HepG2 (cell line): ENCODE results near the gene LITAFD. TPM values are rescaled to one million over a fixed set of nuclear protein-coding genes. Genes with fewer than 3 reads are reported as not detected.

Experiments
- ATAC-seq: fragments of 200-7000 bp; cut with Tn5 transposase; 3 replicates; pipeline ENCODE4 v1.9.1; 2020; ENCODE audit warnings: mild to moderate bottlenecking, moderate library complexity
- BruUV-seq: library from RNA; stranded (reverse); fragments of 400-500 nt; replicated peaks from 2 replicates; lab custom pipeline; 2021; lab: Mats Ljungman, UMichigan
- CTCF ChIA-PET: fragments of 300-600 bp; formaldehyde crosslinking; extraction: SDS; loops from one replicate; lab custom pipeline; 2021; ENCODE audit warnings: low total read pairs, inconsistent platforms, low intra/inter-chr PET ratio; lab: Yijun Ruan, JAX
- POLR2A ChIA-PET: fragments of 350-600 bp; sonication (Branson Sonifier 250); formaldehyde crosslinking; loops from one replicate; lab custom pipeline; 2020; ENCODE audit warnings: antibody characterized with exemption, inconsistent platforms; lab: Yijun Ruan, JAX
- DNase-seq: peaks from one replicate; pipeline ENCODE4 v3.0.0-alpha.2; 2015; ENCODE audit warnings: low spot score
- FAIRE-seq: peaks from 3 replicates; lab custom pipeline; 2011; peaks lifted over from hg19 to GRCh38; lab: Jason Lieb, UNC
- H2AFZ ChIP-seq: one replicate; pipeline ENCODE4 v1.6.1; 2011; ENCODE audit warnings: low read length, inconsistent platforms
- H3K27ac ChIP-seq: fragments of 300-600 bp; 3 replicates; pipeline ENCODE4 v1.8.0; 2011; ENCODE audit warnings: mixed run types, mild to moderate bottlenecking, mixed read lengths, low read length, inconsistent platforms; ENCODE audit not compliant: insufficient read depth; ENCODE audit errors: extremely low read length
- H3K27me3 ChIP-seq, 2 experiments: fragments of 200-600 bp in 1 of 2; 2 replicates in 1 of 2; 3 replicates in 1 of 2; pipeline versions ENCODE4 v1.6.0 to v1.8.0; 2011; ENCODE audit warnings: low read length in 2 of 2, mild to moderate bottlenecking in 2 of 2, moderate library complexity in 2 of 2, inconsistent platforms in 1 of 2; ENCODE audit not compliant: insufficient read depth in 2 of 2, control insufficient read depth in 1 of 2
- H3K36me3 ChIP-seq, 2 experiments: fragments of 200-600 bp in 1 of 2; replicated peaks in 1 of 2; 2 replicates in 1 of 2; 3 replicates in 1 of 2; pipeline versions ENCODE4 v1.5.1 to v1.8.0; 2011; ENCODE audit warnings: low read length in 2 of 2, inconsistent platforms in 1 of 2; ENCODE audit not compliant: insufficient read depth in 2 of 2, control insufficient read depth in 1 of 2
- H3K4me1 ChIP-seq: 2 replicates; pipeline ENCODE4 v1.5.1; 2012; ENCODE audit warnings: low read length, inconsistent platforms; ENCODE audit not compliant: insufficient read depth
- H3K4me2 ChIP-seq: 2 replicates; pipeline ENCODE4 v1.6.0; 2011; ENCODE audit warnings: low read depth, low read length, inconsistent platforms
- H3K4me3 ChIP-seq, 3 experiments: fragments of 200-600 bp in 1 of 3; sonication (generic), shearing (Covaris generic) in 1 of 3; replicated peaks in 1 of 3; 2 replicates each; pipeline ENCODE4 v1.5.1; 2011 to 2016; ENCODE audit warnings: low read length in 3 of 3, inconsistent platforms in 2 of 3, low read depth in 2 of 3, mild to moderate bottlenecking in 2 of 3, control low read depth in 1 of 3, mixed read lengths in 1 of 3; ENCODE audit not compliant: insufficient read depth in 1 of 3
- H3K79me2 ChIP-seq: one replicate; pipeline ENCODE4 v1.6.1; 2011; ENCODE audit warnings: low read length, inconsistent platforms; ENCODE audit not compliant: insufficient read depth
- H3K9ac ChIP-seq: 2 replicates; pipeline ENCODE4 v1.6.0; 2011; ENCODE audit warnings: mild to moderate bottlenecking, low read depth, low read length, inconsistent platforms; ENCODE audit not compliant: insufficient read depth
- H3K9me3 ChIP-seq: 2 replicates; pipeline ENCODE4 v1.5.1; 2012; ENCODE audit warnings: mild to moderate bottlenecking, low read length
- H4K20me1 ChIP-seq: 2 replicates; pipeline ENCODE4 v1.6.0; 2011; ENCODE audit warnings: inconsistent platforms, mild to moderate bottlenecking, low read length, moderate library complexity; ENCODE audit not compliant: insufficient read depth
- AGO2 ChIP-seq: fragments of 200-400 bp; formaldehyde crosslinking; optimal IDR thresholded peaks from 2 replicates; pipeline ENCODE3; 2017; ENCODE audit warnings: mild to moderate bottlenecking, low read depth, low read length, moderate library complexity
- BRCA1 ChIP-seq: sonication (generic); formaldehyde crosslinking; IDR thresholded peaks from 2 replicates; pipeline ENCODE4 v1.4.0; 2020; ENCODE audit warnings: missing genetic modification reagents
- FOXK2 ChIP-seq: fragments of 450-650 bp; IDR thresholded peaks from 2 replicates; pipeline ENCODE4 v1.6.1; 2016
- GFI1 ChIP-seq: sonication (generic); formaldehyde crosslinking; IDR thresholded peaks from 2 replicates; pipeline ENCODE4 v1.5.0; 2020; ENCODE audit warnings: missing genetic modification reagents, mild to moderate bottlenecking, borderline replicate concordance
- HIVEP1 ChIP-seq: sonication (generic); formaldehyde crosslinking; IDR thresholded peaks from 2 replicates; pipeline ENCODE4 v1.4.0; 2020; ENCODE audit warnings: mild to moderate bottlenecking, missing genetic modification reagents
- IKZF5 ChIP-seq: IDR thresholded peaks from 2 replicates; pipeline ENCODE4 v1.6.1; 2018; ENCODE audit warnings: missing genetic modification reagents, mild to moderate bottlenecking, missing compliant biosample characterization
- KMT2A ChIP-seq: sonication (generic); formaldehyde crosslinking; IDR thresholded peaks from 2 replicates; pipeline ENCODE4 v1.4.0; 2020; ENCODE audit warnings: missing genetic modification reagents
- MAZ ChIP-seq, 2 experiments: sonication (generic) in 1 of 2; formaldehyde crosslinking in 1 of 2; IDR thresholded peaks; 2 replicates each; pipeline versions ENCODE4 v1.5.0 to v1.6.1; 2012 to 2020; ENCODE audit warnings: low read depth in 2 of 2, mild to moderate bottlenecking in 2 of 2, borderline replicate concordance in 1 of 2, improper control_type of control experiment in 1 of 2, low read length in 1 of 2, missing genetic modification reagents in 1 of 2, moderate library complexity in 1 of 2
- MZF1 ChIP-seq: sonication (generic); formaldehyde crosslinking; IDR thresholded peaks from 2 replicates; pipeline ENCODE4 v1.8.1; 2023; ENCODE audit warnings: mild to moderate bottlenecking, missing genetic modification reagents, borderline replicate concordance
- NFE2L2 ChIP-seq: fragments of 150-350 bp; IDR thresholded peaks from 2 replicates; pipeline ENCODE4 v1.6.1; 2014; ENCODE audit warnings: low read length
- SYNCRIP ChIP-seq: fragments of 200-400 bp; formaldehyde crosslinking; IDR thresholded peaks from 2 replicates; pipeline ENCODE4 v1.6.1; 2018; ENCODE audit warnings: mild to moderate bottlenecking, low read depth, low read length; ENCODE audit not compliant: insufficient read depth
- YEATS4 ChIP-seq: sonication (generic); formaldehyde crosslinking; IDR thresholded peaks from 2 replicates; pipeline ENCODE4 v1.4.0; 2020; ENCODE audit warnings: missing genetic modification reagents, borderline replicate concordance
- ZBTB38 ChIP-seq: sonication (generic); formaldehyde crosslinking; IDR thresholded peaks from 2 replicates; pipeline ENCODE4 v1.5.1; 2020; ENCODE audit warnings: mild to moderate bottlenecking, missing genetic modification reagents
- ZNF317 ChIP-seq: sonication (generic); formaldehyde crosslinking; IDR thresholded peaks from 2 replicates; pipeline ENCODE4 v1.5.0; 2020; ENCODE audit warnings: mild to moderate bottlenecking, missing genetic modification reagents
- ZNF367 ChIP-seq: sonication (generic); formaldehyde crosslinking; IDR thresholded peaks from 2 replicates; pipeline ENCODE4 v1.4.0; 2020; ENCODE audit warnings: missing genetic modification reagents, borderline replicate concordance
- ZNF598 ChIP-seq: sonication (generic); formaldehyde crosslinking; IDR thresholded peaks from 2 replicates; pipeline ENCODE4 v1.5.1; 2020; ENCODE audit warnings: mild to moderate bottlenecking, missing genetic modification reagents, borderline replicate concordance
- WGBS: methylation state at CpG from one replicate; pipeline ENCODE4 v1.1.6; 2017; ENCODE audit warnings: low lambda C conversion rate; 5-methylcytosine and 5-hydroxymethylcytosine counted together
- in situ Hi-C: cut with HindIII; loops from 2 replicates; pipeline ENCODE4 v1.10.0; 2017; ENCODE audit warnings: low pct_unique_long_range_greater_than_20kb; ENCODE audit not compliant: extremely low pct_ligation_motif_present
- intact Hi-C: fragments of 100-400 bp; cut with micrococcal nuclease; formaldehyde crosslinking; loops from one replicate; pipeline ENCODE4 v1.10.0; 2022; ENCODE audit not compliant: unreplicated experiment
- polyA plus RNA-seq, 8 experiments: library from polyadenylated mRNA; depleted of rRNA in 3 of 8; stranded (reverse) in 7 of 8; unstranded in 1 of 8; fragments of >200 nt; fragmentation: Illumina TruSeq in 4 of 8; extraction: Trizol in 4 of 8; gene quantifications; 2 replicates each; pipeline versions ENCODE4 v1.2.1 to v1.2.3, GENCODE V29; 2011 to 2016; ENCODE audit warnings: low read depth in 4 of 8, missing spikeins in 1 of 8, mixed read lengths in 1 of 8; ENCODE audit not compliant: insufficient read depth in 1 of 8
- total RNA-seq, 5 experiments: library from RNA; depleted of rRNA; stranded (reverse); fragments of >200 nt; fragmentation: Illumina TruSeq; extraction: Trizol; gene quantifications; 2 replicates each; pipeline ENCODE4 v1.2.3, GENCODE V29; 2016; ENCODE audit warnings: low read depth in 1 of 5
- TF ChIP-seq, protein P1 (sequence below): sonication (generic); formaldehyde crosslinking; IDR thresholded peaks from 2 replicates; pipeline ENCODE4 v1.4.0; 2020; ENCODE audit warnings: missing genetic modification reagents, borderline replicate concordance
- TF ChIP-seq, protein P2 (sequence below): sonication (generic); formaldehyde crosslinking; IDR thresholded peaks from 2 replicates; pipeline ENCODE4 v1.4.0; 2020; ENCODE audit warnings: low read depth, mild to moderate bottlenecking, missing genetic modification reagents

The LITAFD gene
- total and polyA plus RNA-seq, 2 of the 13 experiments (the other 11 are each of a cell fraction or from before 2014, with no cell fraction given): not detected

GRCh38 chr16:8847623-8848022 is 34.5 kb upstream of the LITAFD start (continued):
- TF ChIP-seq IKZF5 (CRISPR knock-in tag): no peak
- TF ChIP-seq KMT2A (CRISPR knock-in tag): no peak
- TF ChIP-seq MZF1 (CRISPR knock-in tag): no peak
- no peak for TF ChIP-seq FOXK2
- TF ChIP-seq, protein P1, sequence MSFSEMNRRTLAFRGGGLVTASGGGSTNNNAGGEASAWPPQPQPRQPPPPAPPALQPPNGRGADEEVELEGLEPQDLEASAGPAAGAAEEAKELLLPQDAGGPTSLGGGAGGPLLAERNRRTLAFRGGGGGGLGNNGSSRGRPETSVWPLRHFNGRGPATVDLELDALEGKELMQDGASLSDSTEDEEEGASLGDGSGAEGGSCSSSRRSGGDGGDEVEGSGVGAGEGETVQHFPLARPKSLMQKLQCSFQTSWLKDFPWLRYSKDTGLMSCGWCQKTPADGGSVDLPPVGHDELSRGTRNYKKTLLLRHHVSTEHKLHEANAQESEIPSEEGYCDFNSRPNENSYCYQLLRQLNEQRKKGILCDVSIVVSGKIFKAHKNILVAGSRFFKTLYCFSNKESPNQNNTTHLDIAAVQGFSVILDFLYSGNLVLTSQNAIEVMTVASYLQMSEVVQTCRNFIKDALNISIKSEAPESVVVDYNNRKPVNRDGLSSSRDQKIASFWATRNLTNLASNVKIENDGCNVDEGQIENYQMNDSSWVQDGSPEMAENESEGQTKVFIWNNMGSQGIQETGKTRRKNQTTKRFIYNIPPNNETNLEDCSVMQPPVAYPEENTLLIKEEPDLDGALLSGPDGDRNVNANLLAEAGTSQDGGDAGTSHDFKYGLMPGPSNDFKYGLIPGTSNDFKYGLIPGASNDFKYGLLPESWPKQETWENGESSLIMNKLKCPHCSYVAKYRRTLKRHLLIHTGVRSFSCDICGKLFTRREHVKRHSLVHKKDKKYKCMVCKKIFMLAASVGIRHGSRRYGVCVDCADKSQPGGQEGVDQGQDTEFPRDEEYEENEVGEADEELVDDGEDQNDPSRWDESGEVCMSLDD (CRISPR knock-in tag): no peak
- TF ChIP-seq ZNF317 (CRISPR knock-in tag): no peak
- no peak for TF ChIP-seq ZNF598 (CRISPR knock-in tag)

DNA sequence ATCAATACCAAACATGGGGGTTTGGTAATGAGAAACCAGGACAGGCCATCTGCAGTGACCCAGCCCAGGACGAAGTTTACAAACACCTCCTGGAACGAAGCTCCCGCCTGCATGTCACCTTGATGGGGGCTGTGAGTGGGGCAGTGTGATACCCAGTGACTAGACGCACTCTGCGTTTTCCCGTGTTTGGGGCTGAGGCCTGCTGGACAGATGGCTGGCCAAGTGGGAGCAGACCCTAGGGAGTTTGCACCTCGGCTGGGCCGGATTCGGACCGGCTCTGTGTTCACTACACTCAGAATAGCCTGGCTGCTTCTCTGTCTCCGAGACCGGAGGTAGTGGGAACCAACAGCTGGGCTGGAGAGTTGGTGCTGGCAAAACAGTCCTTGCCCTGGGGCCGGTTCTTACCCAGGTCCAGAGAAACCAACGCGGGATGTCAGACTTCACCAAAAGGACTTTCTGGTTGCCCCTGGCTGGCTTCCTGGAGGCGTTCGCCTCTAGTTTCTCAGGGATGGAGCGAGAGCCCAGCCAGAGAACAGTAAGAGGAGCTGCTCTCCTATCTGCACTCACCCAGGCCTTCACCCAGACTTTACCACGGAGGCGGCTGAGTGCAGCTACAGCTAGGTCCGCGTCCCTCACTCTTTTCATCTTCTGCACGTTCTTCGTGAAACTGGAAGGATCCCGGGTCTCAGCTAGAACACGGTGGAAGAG is 33.8 kb upstream of the LITAFD start:
- FAIRE-seq: no peak
- WGBS: 95% methylated on average over 24 of the region's 26 CpGs
- no peak for ATAC-seq
- Histone ChIP-seq H3K4me2 (no peak overlapping the region), H3K79me2 (peaks cover 20% of the 10 kb centered on the region), H3K4me3 (no peak overlapping the region), H4K20me1 (peaks cover 74% of the 10 kb centered on the region), H3K27ac (no peak overlapping the region), H3K9me3 (no peaks in the 10 kb centered on the region), H3K9ac (no peak overlapping the region), H2AFZ (no peak overlapping the region), H3K36me3 (peaks cover 45 to 73% of the 10 kb centered on the region in 2 experiments), H3K4me1 (peaks cover 31% of the 10 kb centered on the region), H3K27me3 (no peaks in the 10 kb centered on the region)
- intact Hi-C loops: no loop called here
- POLR2A ChIA-PET: interaction anchor here (0.6 to 1.0 kb wide), 2 partner anchors 15 to 45 kb away, joined by 3 to 5 read pairs; no protein-coding TSS in a partner anchor
- DNase-seq: no peak
- CTCF ChIA-PET: no interaction called here
- BruUV-seq: TSS peak; percentile 8
- in situ Hi-C loops: no loop called here
- TF ChIP-seq BRCA1 (CRISPR knock-in tag): no peak
- TF ChIP-seq, protein P2, sequence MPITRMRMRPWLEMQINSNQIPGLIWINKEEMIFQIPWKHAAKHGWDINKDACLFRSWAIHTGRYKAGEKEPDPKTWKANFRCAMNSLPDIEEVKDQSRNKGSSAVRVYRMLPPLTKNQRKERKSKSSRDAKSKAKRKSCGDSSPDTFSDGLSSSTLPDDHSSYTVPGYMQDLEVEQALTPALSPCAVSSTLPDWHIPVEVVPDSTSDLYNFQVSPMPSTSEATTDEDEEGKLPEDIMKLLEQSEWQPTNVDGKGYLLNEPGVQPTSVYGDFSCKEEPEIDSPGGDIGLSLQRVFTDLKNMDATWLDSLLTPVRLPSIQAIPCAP (CRISPR knock-in tag): no peak
- no peak for TF ChIP-seq NFE2L2
- TF ChIP-seq ZBTB38: 0 out of 2 replicates have a peak, but pooled peaks have one; percentile 44
- peak; percentile 62 for TF ChIP-seq AGO2
- TF ChIP-seq GFI1 (CRISPR knock-in tag): no peak
- no peak for TF ChIP-seq YEATS4 (CRISPR knock-in tag)
- TF ChIP-seq ZNF367 (CRISPR knock-in tag): no peak
- TF ChIP-seq MAZ (IDR thresholded peaks at IDR 0.05; ENCODE audit: borderline replicate concordance, low read depth, low read length): no peak
- no peak for TF ChIP-seq MAZ (CRISPR knock-in tag; IDR thresholded peaks at IDR 0.05; ENCODE audit: low read depth)
- TF ChIP-seq SYNCRIP: no peak
- no peak for TF ChIP-seq HIVEP1
